IPS-18a (cell line): ENCODE results near the gene PRR33.
"Not testable (repeated sequence)": the region's sequence is repeated elsewhere in the genome, so short reads cannot be mapped to it uniquely, and the experiment has no call there.

ENCODE experiments used
- H3K27ac ChIP-seq: one replicate; pipeline ENCODE4 v1.5.1; 2013; ENCODE audit warnings: low read length
- H3K27me3 ChIP-seq: one replicate; pipeline ENCODE4 v1.6.1; 2013; ENCODE audit warnings: mild to moderate bottlenecking, low read length; ENCODE audit not compliant: control insufficient read depth, insufficient read depth
- H3K36me3 ChIP-seq: one replicate; pipeline ENCODE4 v1.6.1; 2013; ENCODE audit warnings: low read depth, low read length; ENCODE audit not compliant: control insufficient read depth
- H3K4me1 ChIP-seq: one replicate; pipeline ENCODE4 v1.6.1; 2013; ENCODE audit warnings: low read depth, low read length; ENCODE audit not compliant: control insufficient read depth
- H3K4me3 ChIP-seq: one replicate; pipeline ENCODE4 v1.5.1; 2013; ENCODE audit warnings: low read length
- H3K9ac ChIP-seq: one replicate; pipeline ENCODE4 v1.6.1; 2013; ENCODE audit warnings: mild to moderate bottlenecking, low read length, moderate library complexity
- H3K9me3 ChIP-seq: one replicate; pipeline ENCODE4 v1.6.1; 2013; ENCODE audit warnings: low read depth, low read length; ENCODE audit not compliant: control insufficient read depth

The PRR33 gene

GRCh38 chr11:1891831-1892115, at the start of gene PRR33:
PRR33 (minus strand) TSS chr11:1891895; CDS start chr11:1890584, 1,311 bp downstream.
- Histone ChIP-seq H3K27me3 (no peaks in the 10 kb centered on the region), H3K36me3 (no peaks in the 10 kb centered on the region), H3K4me3 (no peak within 1 kb of the TSS), H3K9me3 (no peaks in the 10 kb centered on the region), H3K9ac (no peak within 1 kb of the TSS), H3K27ac (no peak within 1 kb of the TSS), H3K4me1 (no peaks in the 10 kb centered on the region)

DNA sequence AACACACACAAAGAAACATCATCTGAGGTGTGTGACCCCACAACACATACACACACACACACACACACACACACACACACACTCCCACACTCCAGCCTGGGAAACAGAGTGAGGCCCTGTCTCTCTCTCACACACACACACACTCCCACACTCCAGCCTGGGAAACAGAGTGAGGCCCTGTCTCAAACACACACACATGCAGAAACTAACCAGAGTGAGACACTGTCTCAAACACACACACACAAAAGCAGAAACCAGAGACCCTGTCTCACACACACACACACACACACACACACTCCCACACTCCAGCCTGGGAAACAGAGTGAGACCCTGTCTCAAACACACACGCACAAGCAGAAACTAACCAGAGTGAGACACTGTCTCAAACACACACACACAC, 48.1 kb upstream of the PRR33 start:
- not testable (repeated sequence) for H3K27ac ChIP-seq, H3K9ac ChIP-seq, H3K36me3 ChIP-seq, H3K4me1 ChIP-seq, H3K27me3 ChIP-seq, H3K4me3 ChIP-seq, H3K9me3 ChIP-seq

GRCh38 chr11:1939006-1939625, 47.4 kb upstream of the PRR33 start:
- Histone ChIP-seq H3K27ac (no peak overlapping the region), H3K27me3 (no peaks in the 10 kb centered on the region), H3K36me3 (no peaks in the 10 kb centered on the region), H3K9me3 (no peaks in the 10 kb centered on the region), H3K4me3 (no peak overlapping the region), H3K9ac (no peak overlapping the region), H3K4me1 (no peaks in the 10 kb centered on the region)

GRCh38 chr11:1938343-1939005, 46.8 kb upstream of the PRR33 start:
- H3K4me3 ChIP-seq = no peak overlapping the region
- H3K9me3 ChIP-seq = no peaks in the 10 kb centered on the region
- H3K9ac ChIP-seq = no peak overlapping the region
- no peak overlapping the region for H3K27ac ChIP-seq
- no peaks in the 10 kb centered on the region for H3K36me3 ChIP-seq
- H3K4me1 ChIP-seq = no peaks in the 10 kb centered on the region
- H3K27me3 ChIP-seq = no peaks in the 10 kb centered on the region

DNA sequence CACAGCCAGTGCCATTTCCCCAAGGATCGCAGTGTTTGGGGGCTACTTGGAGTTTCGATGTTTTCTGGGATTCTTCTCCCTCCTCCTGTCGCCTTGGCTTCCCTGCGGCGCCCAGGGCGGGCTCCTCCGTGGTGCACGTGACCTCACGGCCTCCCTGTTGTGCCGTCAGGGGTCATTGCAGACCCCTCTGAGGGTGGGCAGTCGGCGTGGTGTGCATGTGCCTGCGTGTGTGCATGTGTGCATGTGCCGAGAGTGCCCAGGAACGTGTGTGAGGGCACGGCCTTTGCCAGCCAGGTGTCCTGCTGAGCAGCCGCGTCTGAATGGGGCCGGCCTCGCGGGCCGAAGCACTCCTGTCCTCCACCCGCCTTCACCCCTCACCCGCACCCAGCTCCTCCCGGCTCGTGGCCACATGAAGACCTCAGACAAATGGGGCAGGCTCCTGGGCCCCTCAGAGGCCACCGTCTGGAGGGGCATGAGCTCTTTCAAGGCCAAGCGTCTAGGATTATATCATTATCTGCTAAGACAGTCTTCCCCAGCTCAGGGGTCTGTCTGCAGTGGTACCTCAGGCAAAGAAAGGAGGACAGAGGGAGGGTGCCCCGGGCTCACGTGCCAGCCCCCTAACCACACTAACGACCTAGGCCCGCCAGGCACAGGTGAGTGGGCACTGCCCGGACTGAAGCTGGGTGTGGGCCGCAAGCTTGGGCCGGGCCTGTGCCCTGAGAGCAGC, 46.1 kb upstream of the PRR33 start:
- Histone ChIP-seq H3K9ac (no peak overlapping the region), H3K4me3 (no peak overlapping the region), H3K27ac (no peak overlapping the region), H3K27me3 (no peaks in the 10 kb centered on the region), H3K4me1 (no peaks in the 10 kb centered on the region), H3K36me3 (no peaks in the 10 kb centered on the region), H3K9me3 (no peaks in the 10 kb centered on the region)

DNA sequence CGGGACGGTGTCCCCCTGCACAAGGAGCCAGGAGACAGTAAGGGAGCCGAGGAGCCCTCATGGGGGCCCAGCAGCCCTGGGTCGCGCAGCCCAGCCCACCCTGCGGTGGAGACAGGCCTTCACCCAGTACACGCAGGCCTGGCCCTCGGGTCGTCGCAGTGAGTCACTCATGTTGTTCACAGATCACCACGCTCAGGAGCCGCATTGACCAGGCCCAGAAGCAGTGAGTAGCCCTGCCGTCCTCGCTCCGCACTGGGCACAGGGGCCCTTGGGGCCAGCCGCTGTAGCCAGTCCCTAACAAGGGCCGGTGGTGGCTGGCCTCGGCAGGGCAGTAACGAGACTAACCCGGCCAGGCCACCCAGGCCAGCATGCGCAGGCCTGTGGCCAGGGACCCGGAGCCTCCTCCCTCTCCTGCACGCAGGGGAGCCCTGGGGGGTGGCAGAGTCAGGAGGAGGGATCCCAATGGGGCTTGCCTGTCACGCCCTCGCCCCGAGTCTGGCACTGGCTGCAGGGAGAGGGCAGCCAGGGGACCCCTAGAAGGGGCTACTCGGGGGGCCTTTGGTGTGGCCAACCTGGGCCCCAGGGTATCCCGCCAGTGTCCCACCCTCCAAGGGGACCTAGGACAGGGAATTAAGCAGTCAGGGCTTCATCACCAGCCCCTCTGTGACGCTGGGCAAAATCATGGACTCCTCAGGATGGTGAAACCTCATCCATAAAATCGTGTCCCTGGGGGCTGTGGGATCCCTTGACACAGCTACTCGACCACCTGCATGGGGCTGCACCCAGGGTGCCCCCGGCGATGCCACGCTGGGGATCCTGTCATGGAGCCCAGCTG, 45.3 kb upstream of the PRR33 start:
- H3K27ac ChIP-seq = no peak overlapping the region
- H3K4me3 ChIP-seq = no peak overlapping the region
- H3K4me1 ChIP-seq = no peaks in the 10 kb centered on the region
- H3K9ac ChIP-seq = no peak overlapping the region
- H3K36me3 ChIP-seq = no peaks in the 10 kb centered on the region
- H3K27me3 ChIP-seq = no peaks in the 10 kb centered on the region
- H3K9me3 ChIP-seq = no peaks in the 10 kb centered on the region

GRCh38 chr11:1936072-1936780, 44.5 kb upstream of the PRR33 start:
- Histone ChIP-seq H3K4me1 (no peaks in the 10 kb centered on the region), H3K36me3 (no peaks in the 10 kb centered on the region), H3K27ac (no peak overlapping the region), H3K27me3 (no peaks in the 10 kb centered on the region), H3K4me3 (no peak overlapping the region), H3K9me3 (no peaks in the 10 kb centered on the region), H3K9ac (no peak overlapping the region)

DNA sequence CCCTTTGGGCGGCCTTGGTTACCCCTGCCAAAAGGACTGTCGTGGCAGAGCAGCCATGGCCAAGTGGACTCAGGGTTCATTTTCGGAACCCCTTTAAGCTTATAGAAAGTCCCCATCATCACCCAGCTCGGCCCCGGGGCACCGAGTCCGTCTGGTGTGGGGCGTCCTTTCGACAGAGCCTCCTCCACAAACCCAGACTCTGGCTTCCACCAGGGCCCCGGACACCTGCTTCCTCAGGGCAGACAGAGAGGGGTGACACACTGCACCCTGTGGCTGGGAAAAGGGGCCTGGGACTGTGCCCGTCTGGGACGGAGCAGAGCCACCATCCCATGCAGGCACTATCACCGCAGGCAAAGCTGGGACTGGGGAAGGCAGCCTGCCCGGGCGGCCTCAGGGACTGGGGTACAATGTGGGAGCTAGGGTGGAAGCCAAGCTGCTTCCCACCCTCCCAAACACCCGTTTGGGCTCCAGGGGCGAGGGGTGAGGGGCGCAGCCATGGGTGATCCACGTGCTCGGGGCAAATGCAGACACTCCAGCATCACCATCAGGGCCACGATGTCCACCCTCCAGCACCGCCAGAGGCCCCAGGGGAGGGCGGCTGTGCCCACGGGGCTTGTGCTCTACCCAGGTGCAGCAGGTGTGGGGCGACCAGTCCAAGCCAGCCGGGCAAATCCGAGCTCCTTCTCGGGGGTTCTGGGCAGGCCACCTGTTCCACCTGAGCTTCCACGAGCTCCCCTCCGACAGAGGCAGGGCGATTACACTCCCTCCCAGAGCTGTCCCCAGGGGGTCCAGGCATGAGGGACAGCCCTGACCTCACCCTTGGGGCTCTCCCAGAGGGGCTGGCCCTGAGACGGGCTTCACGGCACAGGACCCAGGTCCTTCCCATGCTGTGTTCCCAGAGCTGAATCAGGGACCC, 43.7 kb upstream of the PRR33 start:
- Histone ChIP-seq H3K9me3 (no peaks in the 10 kb centered on the region), H3K4me3 (no peak overlapping the region), H3K36me3 (no peaks in the 10 kb centered on the region), H3K9ac (no peak overlapping the region), H3K27ac (no peak overlapping the region), H3K4me1 (no peaks in the 10 kb centered on the region), H3K27me3 (no peaks in the 10 kb centered on the region)

DNA sequence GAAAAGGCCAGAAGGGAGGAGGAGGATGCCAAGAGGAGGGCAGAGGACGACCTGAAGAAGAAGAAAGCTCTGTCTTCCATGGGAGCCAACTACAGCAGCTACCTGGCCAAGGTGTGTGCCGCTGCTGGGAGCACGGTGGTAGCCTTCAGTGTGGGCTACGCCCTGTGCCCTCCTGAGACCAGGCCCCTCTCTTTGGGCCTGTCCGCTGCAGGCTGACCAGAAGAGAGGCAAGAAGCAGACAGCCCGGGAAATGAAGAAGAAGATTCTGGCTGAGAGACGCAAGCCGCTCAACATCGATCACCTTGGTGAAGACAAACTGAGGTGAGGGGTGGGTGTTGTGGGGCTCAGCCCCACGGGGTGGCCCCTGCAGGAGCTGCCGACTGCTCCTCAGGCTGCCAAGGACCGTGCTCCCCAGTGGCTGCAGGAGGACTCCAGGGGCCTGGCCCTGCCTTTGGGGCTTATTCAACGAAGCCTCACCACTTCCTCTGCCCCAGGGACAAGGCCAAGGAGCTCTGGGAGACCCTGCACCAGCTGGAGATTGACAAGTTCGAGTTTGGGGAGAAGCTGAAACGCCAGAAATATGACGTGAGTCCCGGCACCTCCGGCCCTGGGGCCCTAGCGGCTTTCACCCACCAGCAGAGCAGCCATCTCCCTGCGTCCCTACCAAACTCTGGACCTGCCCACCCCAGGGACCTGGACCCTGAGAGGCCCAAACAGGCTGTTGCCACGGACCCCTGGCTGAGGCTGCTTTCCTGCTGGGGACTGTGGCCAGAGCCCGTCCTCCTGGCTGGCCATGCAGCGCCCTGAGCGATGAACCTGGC, 42.9 kb upstream of the PRR33 start:
- Histone ChIP-seq H3K27me3 (no peaks in the 10 kb centered on the region), H3K36me3 (no peaks in the 10 kb centered on the region), H3K27ac (no peak overlapping the region), H3K4me1 (no peaks in the 10 kb centered on the region), H3K9me3 (no peaks in the 10 kb centered on the region), H3K4me3 (no peak overlapping the region), H3K9ac (no peak overlapping the region)
